Right forelimb (tissue), 1 donor: ENCODE results near the gene DNTTIP2.
"Not testable (repeated sequence)": the region's sequence is repeated elsewhere in the genome, so short reads cannot be mapped to it uniquely, and the experiment has no call there.

Experiments used
- DNase-seq: peaks from one replicate; pipeline ENCODE4 v3.0.0-alpha.2; 2018

DNTTIP2 gene

GRCh38 chr1:93840956-93841482 is 38.0 kb downstream of the DNTTIP2 start:
- no peak for DNase-seq

DNA sequence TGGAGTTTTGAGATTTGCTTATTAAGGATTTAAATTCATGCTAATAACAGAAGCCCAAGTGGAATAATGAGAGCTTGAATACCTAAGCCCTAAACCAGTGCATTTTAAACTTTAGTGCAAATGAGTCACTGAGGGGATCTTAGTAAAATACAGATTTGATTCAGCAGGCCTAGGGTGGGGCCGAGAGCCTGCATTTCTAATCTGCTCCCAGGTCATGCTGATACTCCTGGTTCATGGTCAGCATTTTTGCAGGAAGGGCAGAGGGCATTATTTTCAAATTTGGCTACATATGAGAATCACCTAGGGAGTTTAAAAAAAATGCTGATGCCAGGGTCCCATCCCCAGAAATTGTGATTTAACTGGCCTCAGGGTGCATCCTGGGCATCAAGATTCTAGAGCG is 39.3 kb downstream of the DNTTIP2 start:
- DNase-seq: no peak

GRCh38 chr1:93839307-93839706 is 39.7 kb downstream of the DNTTIP2 start:
- DNase-seq: no peak

- DNase-seq: no peak
Observed at GRCh38 chr1:93837961-93838360, 41.0 kb downstream of the DNTTIP2 start.

DNA sequence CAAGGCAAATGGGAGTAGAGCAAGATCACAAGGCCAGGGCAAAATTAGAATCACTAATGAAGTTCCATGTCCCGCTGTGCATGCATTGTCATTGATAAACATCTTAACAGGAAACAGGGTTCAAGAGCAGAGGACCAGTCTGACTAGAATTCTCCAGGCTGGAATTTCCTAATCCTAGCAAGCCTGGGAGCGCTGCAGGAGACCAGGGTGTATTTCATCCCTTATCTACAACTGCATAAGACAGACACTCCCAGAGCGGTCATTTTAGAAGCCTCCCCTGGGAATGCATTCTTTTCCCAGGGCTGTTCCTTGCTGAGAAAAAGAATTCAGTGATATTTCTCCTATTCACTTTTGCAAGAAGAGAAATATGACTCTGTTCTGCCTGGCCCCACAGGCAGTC is 45.7 kb downstream of the DNTTIP2 start:
- DNase-seq: not testable (repeated sequence)

GRCh38 chr1:93829061-93829460 is 49.9 kb downstream of the DNTTIP2 start:
- no peak for DNase-seq

GRCh38 chr1:93828367-93828755 is 50.6 kb downstream of the DNTTIP2 start:
- DNase-seq: no peak

GRCh38 chr1:93827633-93828366 is 51.2 kb downstream of the DNTTIP2 start:
- DNase-seq: no peak

GRCh38 chr1:93827128-93827527 is 51.9 kb downstream of the DNTTIP2 start:
- DNase-seq: no peak

DNA sequence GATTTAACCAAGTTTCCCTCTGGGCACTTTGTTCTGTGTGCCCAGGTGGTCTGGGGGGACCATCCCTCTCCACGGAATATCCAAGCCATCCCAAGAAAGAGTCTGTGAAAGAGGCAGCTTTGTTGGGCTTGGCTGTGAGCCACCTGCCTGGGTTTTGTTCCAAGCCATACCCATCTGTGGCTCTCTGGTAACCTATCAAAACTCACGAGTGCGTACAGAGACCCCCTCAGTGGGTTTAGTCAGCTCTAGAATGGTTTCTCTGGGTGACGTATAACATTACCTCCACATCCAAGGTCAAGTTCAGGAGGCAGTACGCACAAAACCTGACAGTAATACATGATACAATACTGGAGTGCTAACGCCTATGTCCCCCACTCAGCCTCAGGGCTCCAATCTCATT is 54.2 kb downstream of the DNTTIP2 start:
- no peak for DNase-seq

GRCh38 chr1:93822730-93823425 is 56.1 kb downstream of the DNTTIP2 start:
- no peak for DNase-seq

- no peak for DNase-seq
Observed at GRCh38 chr1:93821423-93822144, 57.4 kb downstream of the DNTTIP2 start.

DNA sequence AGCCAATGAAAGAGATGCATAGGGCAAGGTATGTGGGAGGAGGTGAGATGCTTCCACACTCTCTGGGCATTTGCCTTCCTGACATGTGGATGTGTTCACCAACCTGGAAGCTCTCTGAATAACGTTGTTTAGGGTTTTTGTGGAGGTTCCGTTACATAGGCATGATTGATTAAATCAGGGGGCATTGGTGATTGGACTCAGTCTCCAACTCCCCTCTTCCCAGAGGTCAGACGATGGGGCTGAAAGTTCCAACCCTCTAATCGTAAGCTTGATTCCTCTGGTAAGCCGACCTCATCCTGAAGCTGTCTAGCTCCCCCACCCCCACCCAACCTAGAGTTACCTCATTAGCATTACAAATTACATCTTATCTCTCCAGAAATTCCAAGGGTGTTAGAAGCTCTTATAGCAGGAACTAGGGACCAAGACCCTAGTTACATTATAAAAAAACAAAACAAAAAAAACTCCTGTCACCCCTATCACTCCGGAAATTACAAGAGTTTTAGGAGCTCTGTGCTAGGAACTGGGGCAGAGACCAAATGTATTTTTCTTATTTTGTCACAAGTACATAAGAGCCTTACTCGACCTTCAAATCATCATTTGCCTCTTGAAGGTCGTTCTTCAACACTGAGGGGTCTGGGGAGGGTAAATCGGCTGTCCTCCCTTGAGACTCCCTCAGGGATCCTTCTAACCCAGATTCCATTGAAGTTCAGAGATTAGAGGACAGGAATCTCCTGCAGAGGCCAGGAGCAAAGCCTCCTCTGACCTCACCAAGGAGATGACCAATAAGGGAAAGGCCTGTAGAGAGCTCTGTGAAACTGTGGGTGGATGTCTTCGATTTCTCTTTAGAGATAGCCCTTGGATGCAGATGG is 58.2 kb downstream of the DNTTIP2 start:
- DNase-seq: no peak

GRCh38 chr1:93818570-93818959 is 60.4 kb downstream of the DNTTIP2 start:
- DNase-seq: no peak

DNA sequence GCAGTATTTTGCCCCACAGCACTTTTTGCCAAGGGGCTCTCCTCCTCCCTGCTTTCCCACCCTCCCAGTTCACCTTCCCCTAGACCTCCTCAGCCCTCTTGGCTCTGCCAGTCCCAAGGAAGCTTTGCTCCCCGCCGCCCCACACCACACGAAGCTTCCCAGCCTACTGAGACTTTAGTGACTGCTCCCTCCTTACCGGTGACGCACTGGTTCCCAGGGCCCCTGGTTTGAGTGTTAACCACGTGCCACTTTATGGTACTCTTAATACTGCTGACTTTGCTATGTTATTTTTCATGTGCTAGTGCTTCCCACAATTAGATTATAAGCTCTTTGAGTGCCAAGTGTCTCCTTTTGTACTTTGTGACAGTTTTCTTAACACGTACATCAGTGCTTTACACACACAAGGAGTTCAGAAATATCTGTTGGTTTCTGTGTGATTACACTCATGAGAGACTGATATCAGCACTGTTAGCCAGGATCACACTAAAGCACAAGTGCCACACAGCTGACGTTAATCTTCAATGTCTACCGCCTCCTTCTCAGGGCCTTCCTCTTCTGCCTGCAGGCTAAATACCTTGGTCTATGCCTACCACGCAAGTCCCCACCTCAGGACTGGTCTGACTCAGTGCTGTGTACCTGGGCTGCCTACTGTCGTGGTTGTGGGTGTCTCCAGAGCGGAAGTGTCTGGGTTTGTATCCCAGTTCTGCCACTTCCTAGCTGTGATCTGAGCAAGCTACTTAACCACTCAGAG is 61.0 kb downstream of the DNTTIP2 start:
- DNase-seq: no peak

DNA sequence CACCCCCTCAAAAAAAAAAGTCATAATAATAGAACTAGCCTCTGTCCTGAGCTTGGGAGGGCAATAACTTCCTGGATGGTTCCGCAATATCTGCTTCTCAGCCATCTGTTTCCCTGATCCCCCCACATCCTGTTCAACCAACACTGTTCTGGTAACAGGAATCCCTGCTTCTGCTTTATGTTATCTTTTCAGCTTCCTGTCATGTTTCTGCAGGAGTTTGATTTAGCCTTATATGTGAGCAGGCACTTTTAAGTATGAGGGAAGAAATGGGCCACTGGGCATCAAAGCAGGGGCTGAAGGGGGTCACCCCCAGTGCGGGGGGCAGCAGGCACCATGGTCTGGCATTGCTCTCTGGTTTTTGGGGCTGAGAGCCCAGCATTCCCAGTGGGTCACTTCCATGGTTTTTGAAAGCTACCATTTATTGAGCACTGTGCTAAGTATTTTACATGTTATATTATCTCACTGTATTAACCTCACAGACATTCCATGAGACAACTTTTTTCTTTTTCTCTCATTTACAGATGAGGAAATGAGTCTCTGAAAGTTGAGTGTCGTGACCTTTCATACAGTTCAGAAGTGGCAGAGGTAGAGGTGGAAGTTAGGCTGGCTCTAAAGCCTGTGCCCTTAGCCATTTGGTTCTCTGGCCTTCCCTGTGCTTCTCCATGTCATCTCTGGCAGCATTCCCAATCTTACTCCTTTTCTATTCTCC is 61.9 kb downstream of the DNTTIP2 start:
- no peak for DNase-seq
